HCT116 (cell line): ENCODE measurements around the gene PIN1. TPM values are rescaled to one million over a fixed set of nuclear protein-coding genes. Genes with fewer than 3 reads are reported as not detected.

Source experiments
- total RNA-seq: library from RNA; stranded (reverse); gene quantifications from one replicate; pipeline ENCODE4 v1.2.1, GENCODE V29; 2021; ENCODE audit not compliant: unreplicated experiment

PIN1 gene
- total RNA-seq, 1 experiment from 2014 or later: 78.9 TPM

Other genes with a start within 250 kb of the PIN1 start
- 31.3 TPM for gene ZNF561, start 214.1 kb upstream of the PIN1 start, total RNA-seq
- gene ZNF562, start 160.2 kb upstream of the PIN1 start, total RNA-seq: 37.8 TPM
- gene ZNF846, start 66.6 kb upstream of the PIN1 start, total RNA-seq: 1.2 TPM
- 21.9 TPM for gene FBXL12, start 16.2 kb upstream of the PIN1 start, total RNA-seq
- gene UBL5, start 7.4 kb upstream of the PIN1 start, total RNA-seq: 335 TPM
- gene OLFM2, start 101.2 kb downstream of the PIN1 start, total RNA-seq: 19.9 TPM
- gene COL5A3, start 175.2 kb downstream of the PIN1 start, total RNA-seq: 0.15 TPM
- not detected for gene RDH8, start 178.2 kb downstream of the PIN1 start, total RNA-seq